Measurements from ENCODE around the gene SDSL.

GRCh38 chr12:113413488-113413939 lies 8.7 kb upstream of the SDSL start:
- no peak for TF ChIP-seq CTCF (IDR thresholded peaks at IDR 0.05)
- no peak for TF ChIP-seq POLR2A (IDR thresholded peaks at IDR 0.05)
- TF ChIP-seq POLR2AphosphoS5 (IDR thresholded peaks at IDR 0.05): no peak
